IMR-90 (cell line): ENCODE data around the gene PCAT6. TPM values are rescaled to one million over a fixed set of nuclear protein-coding genes. Genes with fewer than 3 reads are reported as not detected.
A peak's percentile ranks its signal among the peaks of the same experiment; 100 is the strongest.

Experiments used
- ATAC-seq: fragments of 200-7000 bp; cut with Tn5 transposase; 2 replicates; pipeline ENCODE4 v1.9.1; 2020; ENCODE audit warnings: low read depth, mild to moderate bottlenecking, moderate library complexity
- BruUV-seq: library from RNA; stranded (reverse); fragments of 400-500 nt; replicated peaks from 2 replicates; lab custom pipeline; 2021; lab: Mats Ljungman, UMichigan
- CTCF ChIA-PET: fragments of 300-600 bp; formaldehyde crosslinking; extraction: SDS; loops from one replicate; lab custom pipeline; 2021; ENCODE audit warnings: antibody characterized with exemption; lab: Yijun Ruan, JAX
- POLR2A ChIA-PET: fragments of 300-600 bp; sonication (Branson Sonifier 250); formaldehyde crosslinking; loops from one replicate; lab custom pipeline; 2022; ENCODE audit warnings: antibody characterized with exemption; ENCODE audit not compliant: unreplicated experiment; lab: Charles Lee
- DNase-seq: peaks from one replicate; pipeline ENCODE4 v3.0.0; 2013
- H2AFZ ChIP-seq: replicated peaks from 2 replicates; pipeline ENCODE3; 2013; ENCODE audit warnings: low read length, mild to moderate bottlenecking; ENCODE audit not compliant: poor library complexity
- H2AK5ac ChIP-seq: 2 replicates; pipeline ENCODE4 v1.6.1; 2013; ENCODE audit warnings: low read depth, low read length, inconsistent platforms
- H2AK9ac ChIP-seq: replicated peaks from 2 replicates; pipeline ENCODE3; 2013; ENCODE audit warnings: mild to moderate bottlenecking, low read depth, low read length, moderate library complexity; ENCODE audit not compliant: poor library complexity
- H2BK120ac ChIP-seq: 2 replicates; pipeline ENCODE4 v1.6.1; 2013; ENCODE audit warnings: low read depth, low read length, inconsistent platforms
- H2BK15ac ChIP-seq: 3 replicates; pipeline ENCODE4 v1.6.1; 2013; ENCODE audit warnings: low read depth, low read length, inconsistent platforms
- H2BK20ac ChIP-seq: 2 replicates; pipeline ENCODE4 v1.6.1; 2013; ENCODE audit warnings: low read depth, mild to moderate bottlenecking, inconsistent platforms, low read length, moderate library complexity
- H2BK5ac ChIP-seq: 2 replicates; pipeline ENCODE4 v1.6.1; 2013; ENCODE audit warnings: mild to moderate bottlenecking, low read depth, low read length, inconsistent platforms; ENCODE audit not compliant: poor library complexity, severe bottlenecking
- H3K14ac ChIP-seq: replicated peaks from 2 replicates; pipeline ENCODE4 v1.6.1; 2013; ENCODE audit warnings: low read depth, low read length, inconsistent platforms
- H3K18ac ChIP-seq: 2 replicates; pipeline ENCODE4 v1.6.1; 2013; ENCODE audit warnings: low read depth, low read length, control low read depth
- H3K23ac ChIP-seq: 2 replicates; pipeline ENCODE4 v1.6.1; 2013; ENCODE audit warnings: low read depth, low read length, inconsistent platforms
- H3K27ac ChIP-seq: 2 replicates; pipeline ENCODE4 v1.5.1; 2013; ENCODE audit warnings: mild to moderate bottlenecking, control low read depth, low read length; ENCODE audit not compliant: insufficient read depth
- H3K27me3 ChIP-seq: 2 replicates; pipeline ENCODE4 v1.6.1; 2013; ENCODE audit warnings: low read length; ENCODE audit not compliant: control insufficient read depth, insufficient read depth
- H3K36me3 ChIP-seq: 2 replicates; pipeline ENCODE4 v1.6.1; 2013; ENCODE audit warnings: low read length, mixed read lengths; ENCODE audit not compliant: control insufficient read depth, insufficient read depth
- H3K4ac ChIP-seq: 2 replicates; pipeline ENCODE4 v1.6.1; 2013; ENCODE audit warnings: low read depth, low read length, inconsistent platforms
- H3K4me1 ChIP-seq: 2 replicates; pipeline ENCODE4 v1.6.1; 2013; ENCODE audit warnings: low read length, mixed read lengths; ENCODE audit not compliant: control insufficient read depth, insufficient read depth
- H3K4me2 ChIP-seq: 2 replicates; pipeline ENCODE4 v1.6.1; 2013; ENCODE audit warnings: low read depth, mild to moderate bottlenecking, control low read depth, low read length, moderate library complexity
- H3K4me3 ChIP-seq: 2 replicates; pipeline ENCODE4 v1.5.1; 2013; ENCODE audit warnings: low read depth, mild to moderate bottlenecking, control low read depth, low read length, moderate library complexity; ENCODE audit not compliant: insufficient read depth
- H3K56ac ChIP-seq: 2 replicates; pipeline ENCODE4 v1.6.1; 2013; ENCODE audit warnings: low read length, inconsistent platforms; ENCODE audit not compliant: insufficient read depth; ENCODE audit errors: extremely low read depth
- H3K79me1 ChIP-seq, 2 experiments: 2 replicates each; pipeline ENCODE4 v1.6.1; 2013; ENCODE audit warnings: low read length in 2 of 2, inconsistent platforms in 1 of 2, low read depth in 1 of 2
- H3K9ac ChIP-seq: 2 replicates; pipeline ENCODE4 v1.6.1; 2013; ENCODE audit warnings: low read depth, low read length, control low read depth
- H3K9me1 ChIP-seq: 2 replicates; pipeline ENCODE4 v1.6.1; 2013; ENCODE audit warnings: low read length, inconsistent platforms; ENCODE audit not compliant: insufficient read depth
- H3K9me3 ChIP-seq: 2 replicates; pipeline ENCODE4 v1.6.1; 2013; ENCODE audit warnings: low read length; ENCODE audit not compliant: control insufficient read depth, insufficient read depth
- H4K20me1 ChIP-seq: 2 replicates; pipeline ENCODE4 v1.6.1; 2013; ENCODE audit warnings: low read length, inconsistent platforms; ENCODE audit not compliant: insufficient read depth
- H4K5ac ChIP-seq: 2 replicates; pipeline ENCODE4 v1.6.1; 2013; ENCODE audit warnings: mild to moderate bottlenecking, low read depth, low read length, control low read depth
- H4K8ac ChIP-seq, 2 experiments: 2 replicates each; pipeline ENCODE4 v1.6.1; 2013; ENCODE audit warnings: low read depth in 2 of 2, low read length in 2 of 2, control low read depth in 1 of 2, inconsistent platforms in 1 of 2
- H4K91ac ChIP-seq: 2 replicates; pipeline ENCODE4 v1.6.1; 2013; ENCODE audit warnings: low read depth, low read length, inconsistent platforms; ENCODE audit not compliant: insufficient read depth
- RCOR1 ChIP-seq: IDR thresholded peaks from 2 replicates; pipeline ENCODE4 v1.6.1; 2012; ENCODE audit warnings: mild to moderate bottlenecking, low read length, improper control_type of control experiment; ENCODE audit not compliant: insufficient replicate concordance
- WGBS, 2 experiments: methylation state at CpG; one replicate each; pipeline versions ENCODE4 v1.1.5 to v1.1.7; 2013; ENCODE audit warnings: missing lambda C conversion rate in 2 of 2; ENCODE audit not compliant: insufficient read length in 1 of 2; ENCODE audit errors: extremely low coverage in 2 of 2; 5-methylcytosine and 5-hydroxymethylcytosine counted together
- dilution Hi-C: fragments of 300-500 bp; cut with HindIII; formaldehyde crosslinking; loops from one replicate; pipeline ENCODE4 v1.14.3; 2018; ENCODE audit warnings: low sequenced_read_pairs; ENCODE audit not compliant: unreplicated experiment
- in situ Hi-C: fragments of 300-500 bp; cut with MboI; formaldehyde crosslinking; loops from 3 replicates; pipeline ENCODE4 v1.14.3; 2019; ENCODE audit warnings: low sequenced_read_pairs, inconsistent platforms, mixed read lengths
- intact Hi-C: fragments of 100-400 bp; cut with micrococcal nuclease; formaldehyde crosslinking; loops from 2 replicates; pipeline ENCODE4 v1.10.0; 2022
- polyA plus RNA-seq, 3 experiments: library from polyadenylated mRNA; depleted of rRNA; stranded (reverse); fragments of >200 nt; gene quantifications; 2 replicates each; pipeline ENCODE4 v1.2.3, GENCODE V29; 2012; ENCODE audit warnings: low replicate concordance in 1 of 3
- total RNA-seq: library from RNA; depleted of rRNA; stranded (reverse); fragments of >200 nt; gene quantifications from 2 replicates; pipeline ENCODE4 v1.2.3, GENCODE V29; 2012

PCAT6 gene
- total and polyA plus RNA-seq, 2 of the 4 experiments (the other 2 are of a cell fraction) = 5.8 TPM; not detected in 1

- Histone ChIP-seq H2BK120ac (no peak overlapping the region), H3K4me1 (peaks cover 9% of the 10 kb centered on the region), H2BK5ac (peak overlapping the region; percentile 94), H4K91ac (no peak overlapping the region), H3K79me1 (peaks cover 4 to 58% of the 10 kb centered on the region in 2 experiments; a peak in 3 of 4 replicates), H3K27ac (peak overlapping the region; percentile 86), H2BK15ac (no peak overlapping the region), H3K9me3 (no peaks in the 10 kb centered on the region), H2AFZ (peak overlapping the region; percentile 93), H3K36me3 (no peaks in the 10 kb centered on the region), H3K18ac (peak overlapping the region; percentile 45; the same call in 1 of the 2 replicates), H2AK5ac (peak overlapping the region; percentile 48; the same call in 1 of the 2 replicates), H3K9ac (peak overlapping the region; percentile 74), H4K5ac (peak overlapping the region; percentile 45; the same call in 1 of the 2 replicates), H4K20me1 (peaks cover 44% of the 10 kb centered on the region), H3K23ac (no peak overlapping the region), H3K56ac (peak overlapping the region; percentile 48; the same call in 1 of the 2 replicates), H3K9me1 (peaks cover 11% of the 10 kb centered on the region), H3K4me2 (no peak overlapping the region), H3K14ac (no peak overlapping the region; the same call in 1 of the 2 replicates), H2BK20ac (no peak overlapping the region), H2AK9ac (peak overlapping the region; percentile 96), H3K27me3 (no peaks in the 10 kb centered on the region), H3K4ac (peak overlapping the region; percentile 82), H4K8ac (0 out of 4 replicates have a peak overlapping the region, but pooled peaks of 1 of the 2 experiments have one; percentile 17), H3K4me3 (peak overlapping the region; percentile 100)
- intact Hi-C loops = loop anchor here (5.0 kb wide), 1 partner anchor 40 kb away; no protein-coding TSS in a partner anchor
- ATAC-seq = peak; percentile 6
- dilution Hi-C loops = no loop called here
- CTCF ChIA-PET = no interaction called here
- DNase-seq = peak; percentile 34
- TF ChIP-seq RCOR1 = no peak
- WGBS, 2 experiments = no CpG with 5 or more reads among the region's 45 CpGs
- in situ Hi-C loops = no loop called here
- POLR2A ChIA-PET = interaction anchor here (0.6 kb wide), 2 partner anchors 302 to 607 kb away, joined by 3 read pairs; no protein-coding TSS in a partner anchor
- BruUV-seq = no TSS peak
These were observed 3.3 kb upstream of the PCAT6 start for GRCh38 chr1:202807451-202807925.
